Panc1 (cell line): Measurements from ENCODE around the gene NCOA3. TPM values are rescaled to one million over a fixed set of nuclear protein-coding genes. Genes with fewer than 3 reads are reported as not detected.

ENCODE experiments used
- ATAC-seq: fragments of 200-7000 bp; cut with Tn5 transposase; 2 replicates; pipeline ENCODE4 v1.9.1; 2020; ENCODE audit warnings: mild to moderate bottlenecking, moderate library complexity
- BruUV-seq: library from RNA; stranded (reverse); fragments of 400-500 nt; replicated peaks from 2 replicates; lab custom pipeline; 2021; lab: Mats Ljungman, UMichigan
- CTCF ChIA-PET: fragments of 300-600 bp; sonication (Branson Sonifier 250); formaldehyde crosslinking; loops from one replicate; lab custom pipeline; 2022; ENCODE audit warnings: antibody characterized with exemption; lab: Charles Lee
- POLR2A ChIA-PET: fragments of 300-600 bp; sonication (Branson Sonifier 250); formaldehyde crosslinking; loops from one replicate; lab custom pipeline; 2022; ENCODE audit warnings: antibody characterized with exemption; lab: Charles Lee
- DNase-seq: peaks from one replicate; pipeline ENCODE4 v3.0.0-alpha.2; 2010; ENCODE audit warnings: low read depth, low spot score
- H3K27ac ChIP-seq: 2 replicates; pipeline ENCODE4 v1.5.1; 2011; ENCODE audit warnings: mild to moderate bottlenecking, low read length, inconsistent platforms
- H3K27me3 ChIP-seq: fragments of 200-500 bp; sonication (Bioruptor generic); 2 replicates; pipeline ENCODE4 v1.6.0; 2014; ENCODE audit warnings: low read length, inconsistent platforms; ENCODE audit not compliant: control insufficient read depth, insufficient read depth
- H3K36me3 ChIP-seq: fragments of 200-500 bp; sonication (Bioruptor generic); 2 replicates; pipeline ENCODE4 v1.5.1; 2014; ENCODE audit warnings: inconsistent platforms, mild to moderate bottlenecking, low read length, moderate library complexity; ENCODE audit not compliant: control insufficient read depth, insufficient read depth
- H3K4me1 ChIP-seq: 2 replicates; pipeline ENCODE4 v1.5.1; 2011; ENCODE audit warnings: inconsistent platforms, mild to moderate bottlenecking, low read length, moderate library complexity; ENCODE audit not compliant: control insufficient read depth, insufficient read depth
- H3K4me3 ChIP-seq, 2 experiments: 2 replicates each; pipeline ENCODE4 v1.5.1; 2011 to 2012; ENCODE audit warnings: low read depth in 2 of 2, low read length in 2 of 2, mild to moderate bottlenecking in 2 of 2, inconsistent platforms in 1 of 2, moderate library complexity in 1 of 2
- H3K9me3 ChIP-seq: fragments of 200-500 bp; sonication (Bioruptor generic); 2 replicates; pipeline ENCODE4 v1.5.1; 2014; ENCODE audit warnings: low read depth, mild to moderate bottlenecking, inconsistent platforms, low read length, moderate library complexity; ENCODE audit not compliant: control insufficient read depth, insufficient read depth
- CTCF ChIP-seq: fragments of 450-650 bp; IDR thresholded peaks from 2 replicates; pipeline ENCODE4 v1.5.1; 2017; ENCODE audit warnings: mild to moderate bottlenecking
- POLR2AphosphoS5 ChIP-seq: IDR thresholded peaks from 2 replicates; pipeline ENCODE4 v1.6.1; 2012; ENCODE audit warnings: mild to moderate bottlenecking, low read depth, low read length, moderate library complexity
- REST ChIP-seq, 2 experiments: IDR thresholded peaks; 2 replicates each; pipeline ENCODE4 v1.6.1; 2011 to 2012; ENCODE audit warnings: low read depth in 2 of 2, control low read depth in 1 of 2, low read length in 1 of 2, mild to moderate bottlenecking in 1 of 2, moderate library complexity in 1 of 2; ENCODE audit not compliant: insufficient read depth in 1 of 2
- SIN3A ChIP-seq: IDR thresholded peaks from 2 replicates; pipeline ENCODE4 v1.6.1; 2012; ENCODE audit warnings: low read depth, mild to moderate bottlenecking, low read length, moderate library complexity, borderline replicate concordance; ENCODE audit not compliant: insufficient read depth
- TCF7L2 ChIP-seq: IDR thresholded peaks from 2 replicates; pipeline ENCODE4 v1.6.1; 2011; ENCODE audit warnings: mild to moderate bottlenecking, low read depth, low read length, inconsistent platforms
- in situ Hi-C: cut with HindIII; loops from 2 replicates; pipeline ENCODE4 v1.10.0; 2016; ENCODE audit warnings: low sequenced_read_pairs, low pct_unique_long_range_greater_than_20kb
- intact Hi-C: fragments of 100-400 bp; cut with micrococcal nuclease; formaldehyde crosslinking; loops from one replicate; pipeline ENCODE4 v1.10.0; 2022; ENCODE audit not compliant: unreplicated experiment
- total RNA-seq: library from RNA; stranded (reverse); gene quantifications from one replicate; pipeline ENCODE4 v1.2.1, GENCODE V29; 2021; ENCODE audit not compliant: unreplicated experiment

The NCOA3 gene
- total RNA-seq, 1 experiment from 2014 or later = 47.7 TPM

- ChIA-PET POLR2A (no interaction called here), CTCF (no interaction called here)
Measured at GRCh38 chr20:47684306-47685080, 182.8 kb downstream of the NCOA3 start.

GRCh38 chr20:47686545-47686944 lies 184.9 kb downstream of the NCOA3 start:
- Histone ChIP-seq H3K9me3 (no peaks in the 10 kb centered on the region), H3K27ac (no peak overlapping the region), H3K4me1 (no peaks in the 10 kb centered on the region), H3K27me3 (no peaks in the 10 kb centered on the region), H3K4me3 (no peak overlapping the region), H3K36me3 (no peaks in the 10 kb centered on the region)
- intact Hi-C loops (no loop called here), in situ Hi-C loops (no loop called here)
- DNase-seq (no peak), ATAC-seq (peak; percentile 55; the same call in 1 of the 2 replicates)
- no TSS peak for BruUV-seq
- TF ChIP-seq TCF7L2 = no peak
- TF ChIP-seq REST (IDR thresholded peaks at IDR 0.05; ENCODE audit: insufficient read depth in 1 of 2, low read depth in 2 of 2, low read length in 1 of 2) = no peak
- TF ChIP-seq SIN3A = no peak
- POLR2A ChIA-PET = no interaction called here
- CTCF ChIA-PET = no interaction called here

More at GRCh38 chr20:47684306-47685080, 182.8 kb downstream of the NCOA3 start:
- BruUV-seq = no TSS peak
- DNase-seq (no peak), ATAC-seq (no peak)
- H3K27me3 ChIP-seq = no peaks in the 10 kb centered on the region
- H3K9me3 ChIP-seq = no peaks in the 10 kb centered on the region
- no peaks in the 10 kb centered on the region for H3K4me1 ChIP-seq
- no peak overlapping the region for H3K4me3 ChIP-seq
- H3K36me3 ChIP-seq = no peaks in the 10 kb centered on the region
- intact Hi-C loops = no loop called here
- no peak overlapping the region for H3K27ac ChIP-seq
- TF ChIP-seq REST (IDR thresholded peaks at IDR 0.05; ENCODE audit: insufficient read depth in 1 of 2, low read depth in 2 of 2, low read length in 1 of 2) = no peak
- TF ChIP-seq SIN3A = no peak
- no peak for TF ChIP-seq POLR2AphosphoS5
- no peak for TF ChIP-seq TCF7L2
- TF ChIP-seq CTCF = no peak
- in situ Hi-C loops = no loop called here
